Measurements from ENCODE around the gene CLDN20. TPM values are rescaled to one million over a fixed set of nuclear protein-coding genes. Genes with fewer than 3 reads are reported as not detected.

Gene CLDN20
- total and polyA plus RNA-seq, 2 of the 4 experiments (the other 2 are of a cell fraction) = not detected

GRCh38 chr6:155271145-155271544 is 7.3 kb downstream of the CLDN20 start:
- no peaks in the 10 kb centered on the region for H3K27me3 ChIP-seq (ENCODE audit: control insufficient read depth, insufficient read depth, low read length)
- no peak overlapping the region for H2AK9ac ChIP-seq (replicated peaks; ENCODE audit: low read depth, low read length, poor library complexity)
- H2AK5ac ChIP-seq (ENCODE audit: low read depth, low read length) = no peak overlapping the region
- dilution Hi-C loops (cut with HindIII; ENCODE audit: low sequenced_read_pairs, unreplicated experiment) = no loop called here
- TF ChIP-seq SMC3 (IDR thresholded peaks at IDR 0.05; ENCODE audit: low read depth, low read length) (no peak), FOS (IDR thresholded peaks at IDR 0.05; ENCODE audit: low read depth, low read length) (no peak), CHD1 (IDR thresholded peaks at IDR 0.05; ENCODE audit: low read depth, low read length) (no peak), RFX5 (IDR thresholded peaks at IDR 0.05; ENCODE audit: low read depth, low read length) (no peak), MAFK (IDR thresholded peaks at IDR 0.05; ENCODE audit: low read depth, low read length) (no peak), ELK1 (IDR thresholded peaks at IDR 0.05; ENCODE audit: borderline replicate concordance, low read depth, low read length) (no peak), MAZ (IDR thresholded peaks at IDR 0.05; ENCODE audit: borderline replicate concordance, low read depth, low read length) (no peak), MXI1 (IDR thresholded peaks at IDR 0.05; ENCODE audit: borderline replicate concordance, low read depth, low read length) (no peak), POLR2A (IDR thresholded peaks at IDR 0.05; ENCODE audit: low read depth, low read length) (no peak), RAD21 (IDR thresholded peaks at IDR 0.05; ENCODE audit: low read length) (no peak), CEBPB (IDR thresholded peaks at IDR 0.05; ENCODE audit: low read depth, low read length) (no peak), CTCF (conservative IDR thresholded peaks at IDR 0.05; ENCODE audit: low read depth, low read length) (no peak), NFE2L2 (IDR thresholded peaks at IDR 0.05; ENCODE audit: low read depth, low read length) (no peak)
- H3K4me3 ChIP-seq (ENCODE audit: insufficient read depth, low read depth, low read length) = no peak overlapping the region
- intact Hi-C loops (cut with micrococcal nuclease) = no loop called here
- no peak overlapping the region for H3K56ac ChIP-seq (ENCODE audit: extremely low read depth, insufficient read depth, low read length)
- H3K79me1 ChIP-seq (ENCODE audit: low read depth in 1 of 2, low read length in 2 of 2) = peaks cover 16 to 39% of the 10 kb centered on the region in 2 experiments
- no peak overlapping the region for H2BK120ac ChIP-seq (ENCODE audit: low read depth, low read length)
- H4K8ac ChIP-seq (ENCODE audit: low read depth in 2 of 2, low read length in 2 of 2) = no peak overlapping the region
- H3K4me2 ChIP-seq (ENCODE audit: low read depth, low read length) = no peak overlapping the region
- no peak overlapping the region for H4K5ac ChIP-seq (ENCODE audit: low read depth, low read length)
- DNase-seq = no peak
- no TSS peak for BruUV-seq (replicated peaks)
- H3K27ac ChIP-seq (ENCODE audit: insufficient read depth, low read length) = no peak overlapping the region
- H3K9ac ChIP-seq (ENCODE audit: low read depth, low read length) = no peak overlapping the region
- POLR2A ChIA-PET (ENCODE audit: unreplicated experiment) = no interaction called here
- H4K91ac ChIP-seq (ENCODE audit: insufficient read depth, low read depth, low read length) = no peak overlapping the region
- no peaks in the 10 kb centered on the region for H3K9me3 ChIP-seq (ENCODE audit: control insufficient read depth, insufficient read depth, low read length)
- H2BK20ac ChIP-seq (ENCODE audit: low read depth, low read length) = no peak overlapping the region
- no peak overlapping the region for H3K14ac ChIP-seq (replicated peaks; ENCODE audit: low read depth, low read length)
- 0 out of 2 replicates have a peak, but pooled peaks cover 3% of the 10 kb centered on the region for H4K20me1 ChIP-seq (ENCODE audit: insufficient read depth, low read length)
- no peak overlapping the region for H3K23ac ChIP-seq (ENCODE audit: low read depth, low read length)
- no peak overlapping the region for H2BK5ac ChIP-seq (ENCODE audit: low read depth, low read length, poor library complexity, severe bottlenecking)
- no peaks in the 10 kb centered on the region; the same call in 1 of the 2 replicates for H3K36me3 ChIP-seq (ENCODE audit: control insufficient read depth, insufficient read depth, low read length)
- in situ Hi-C loops (cut with MboI; ENCODE audit: low sequenced_read_pairs) = no loop called here
- no peak overlapping the region for H3K4ac ChIP-seq (ENCODE audit: low read depth, low read length)
- CTCF ChIA-PET = no interaction called here
- H3K4me1 ChIP-seq (ENCODE audit: control insufficient read depth, insufficient read depth, low read length) = peaks cover 15% of the 10 kb centered on the region
- no peak overlapping the region for H2AFZ ChIP-seq (replicated peaks; ENCODE audit: low read length, poor library complexity)
- no peak for ATAC-seq (ENCODE audit: low read depth)
- no peak overlapping the region for H2BK15ac ChIP-seq (ENCODE audit: low read depth, low read length)
- no peak overlapping the region for H3K18ac ChIP-seq (ENCODE audit: low read depth, low read length)
- peaks cover 9% of the 10 kb centered on the region for H3K9me1 ChIP-seq (ENCODE audit: insufficient read depth, low read length)

Measured in IMR-90 (cell line).